ENCODE data around the gene ST8SIA2.

ST8SIA2 gene

DNA sequence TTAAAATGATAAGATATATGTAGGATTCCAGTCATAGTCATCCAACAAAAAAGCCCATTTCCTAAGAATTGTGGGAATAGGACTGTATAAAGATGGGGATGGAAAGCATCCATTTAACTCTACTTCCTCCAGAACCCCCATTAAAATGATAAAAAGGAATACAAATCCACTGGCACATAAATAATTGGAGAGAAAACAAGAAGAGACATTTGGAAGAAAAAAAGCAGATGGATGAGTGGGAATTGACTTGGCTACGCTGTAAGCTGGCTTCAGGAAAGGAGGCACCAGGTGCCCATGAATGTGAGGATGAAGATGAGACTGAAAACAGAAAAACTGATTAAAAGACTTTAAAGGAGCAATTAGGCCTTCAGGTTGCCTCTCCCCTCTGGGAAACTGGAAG, 91.8 kb downstream of the ST8SIA2 start:
- no peak for DNase-seq (ENCODE audit: low read depth in 2 of 2)

DNA sequence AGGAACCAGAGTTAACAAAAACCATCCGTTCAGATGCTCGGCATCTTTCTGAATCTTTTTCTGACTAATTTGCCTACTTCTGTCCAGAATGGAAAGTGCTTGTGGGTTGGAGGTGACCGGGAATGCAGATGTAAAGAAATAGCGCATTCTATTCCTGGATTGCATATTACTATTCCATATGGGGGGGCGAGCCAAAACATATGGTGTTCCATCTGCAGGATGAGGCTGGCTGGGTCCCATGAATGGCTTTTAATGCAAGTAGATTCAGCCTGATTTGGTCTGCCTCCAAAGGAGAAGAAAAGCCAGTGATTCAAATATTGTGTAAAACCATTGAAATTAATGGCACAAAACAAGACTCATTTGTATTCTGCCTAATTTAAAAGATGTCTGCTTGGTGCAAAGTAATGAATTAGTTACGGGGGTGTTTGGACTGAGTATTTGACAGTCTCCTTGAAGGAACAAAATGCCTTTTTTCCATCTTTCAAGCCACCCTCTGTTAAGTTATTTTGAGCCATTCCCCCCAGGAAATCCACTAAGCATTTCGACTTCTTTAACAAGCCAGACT, 99.0 kb downstream of the ST8SIA2 start:
- DNase-seq (ENCODE audit: low read depth in 2 of 2) = peak; percentile 45 to 52

DNA sequence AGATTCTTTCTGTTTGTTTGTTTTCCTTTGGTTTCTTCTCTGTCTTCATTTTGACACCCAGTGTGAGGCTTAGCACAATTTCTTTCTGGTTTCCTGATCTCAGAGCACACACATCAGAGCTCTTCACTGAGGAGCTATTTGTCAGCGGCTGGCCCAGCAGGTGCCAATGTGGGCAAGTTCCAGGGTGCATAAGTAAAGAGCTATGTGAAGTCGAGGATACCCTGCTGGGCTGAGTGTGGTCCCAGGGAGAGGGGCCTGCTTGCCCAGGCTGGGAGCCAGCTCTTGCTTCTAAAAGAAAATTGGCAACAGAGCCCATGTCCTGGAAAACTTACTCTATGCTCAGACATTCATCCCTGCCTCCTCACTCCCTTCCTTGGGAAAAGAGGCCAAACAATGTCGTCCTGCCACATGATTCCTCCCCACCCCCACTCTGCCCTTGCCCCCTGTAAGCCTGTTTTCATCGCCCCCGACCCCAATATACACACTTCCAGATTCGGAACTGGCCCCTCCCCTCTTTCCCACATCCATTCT, 101.2 kb downstream of the ST8SIA2 start:
- DNase-seq (ENCODE audit: low read depth in 2 of 2) = no peak

DNA sequence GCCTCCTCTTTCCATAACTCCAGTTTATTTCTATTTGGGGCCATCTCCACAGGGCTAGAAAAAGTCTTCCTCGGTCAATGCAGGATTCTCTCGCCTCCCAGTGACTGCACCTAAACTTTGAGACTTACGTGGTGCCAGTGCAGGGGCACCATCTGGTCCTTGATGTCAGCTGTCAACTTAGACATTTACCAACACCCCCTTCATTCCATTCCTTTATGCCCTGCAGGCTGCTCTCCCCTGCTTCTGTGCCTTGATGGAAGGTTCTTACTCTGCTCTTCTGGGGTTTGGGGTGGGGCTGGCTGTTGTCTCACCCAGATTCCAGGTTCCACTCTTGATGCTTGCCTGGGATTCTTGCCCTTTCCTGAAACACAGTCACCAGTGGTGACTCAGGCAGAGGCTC, 101.8 kb downstream of the ST8SIA2 start:
- no peak for DNase-seq (ENCODE audit: low read depth in 2 of 2)

DNA sequence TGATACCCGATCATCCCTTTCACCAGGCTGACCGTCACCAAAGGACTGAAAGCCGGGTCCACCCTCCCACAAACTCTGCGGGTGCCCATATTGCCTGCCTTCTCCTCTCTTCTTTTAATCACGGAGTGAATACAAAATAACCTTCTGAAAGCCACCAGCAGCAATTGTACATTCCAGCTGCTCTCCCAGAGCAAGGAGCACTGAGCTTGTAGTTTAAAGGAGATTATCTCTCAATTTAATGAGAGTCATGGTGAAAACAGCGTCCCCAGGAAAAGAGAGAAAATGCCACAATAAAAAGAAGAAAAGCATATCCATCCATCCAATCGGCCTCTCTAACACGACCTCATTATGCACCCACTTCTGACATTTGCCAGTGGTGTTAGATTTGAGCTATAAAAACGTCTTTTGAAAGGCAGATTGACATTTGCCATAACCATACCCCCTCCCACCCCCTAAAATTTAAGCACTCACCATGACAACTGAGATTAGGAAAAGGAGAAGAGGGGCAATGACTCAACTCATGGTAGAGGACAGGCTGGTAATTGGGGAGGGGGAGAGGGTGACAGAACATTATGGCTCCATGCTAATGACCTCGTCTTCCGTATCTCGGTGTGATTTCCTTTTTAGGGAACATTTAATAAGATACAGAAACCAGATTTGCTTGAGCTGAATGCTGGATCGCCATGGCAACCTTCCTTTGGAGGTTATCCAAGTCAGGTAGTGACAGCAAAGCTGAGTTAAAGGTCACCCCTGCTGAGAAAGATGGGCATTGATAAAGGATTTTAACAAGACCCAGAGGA, 106.2 kb downstream of the ST8SIA2 start:
- DNase-seq (ENCODE audit: low read depth in 2 of 2) = no peak

DNA sequence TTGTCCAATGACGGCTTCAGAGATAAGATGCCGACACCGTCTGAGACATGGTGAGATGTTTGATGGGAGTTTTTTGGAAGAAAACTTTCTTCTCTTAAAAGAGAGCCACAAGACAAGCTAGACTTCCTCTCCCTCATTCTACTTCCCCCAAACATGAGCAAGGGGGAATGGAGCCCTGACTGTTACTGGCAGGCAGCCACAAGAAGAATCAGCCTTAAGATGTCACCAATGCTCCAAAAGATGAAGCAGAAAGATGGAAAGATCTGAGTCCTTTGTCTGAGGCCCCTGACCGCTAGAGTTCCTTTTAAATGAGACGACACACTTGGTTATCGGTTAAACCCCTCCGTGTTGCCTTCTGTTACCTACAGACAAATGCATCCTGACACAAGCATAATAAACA, 108.7 kb downstream of the ST8SIA2 start:
- DNase-seq (ENCODE audit: low read depth in 2 of 2) = no peak

DNA sequence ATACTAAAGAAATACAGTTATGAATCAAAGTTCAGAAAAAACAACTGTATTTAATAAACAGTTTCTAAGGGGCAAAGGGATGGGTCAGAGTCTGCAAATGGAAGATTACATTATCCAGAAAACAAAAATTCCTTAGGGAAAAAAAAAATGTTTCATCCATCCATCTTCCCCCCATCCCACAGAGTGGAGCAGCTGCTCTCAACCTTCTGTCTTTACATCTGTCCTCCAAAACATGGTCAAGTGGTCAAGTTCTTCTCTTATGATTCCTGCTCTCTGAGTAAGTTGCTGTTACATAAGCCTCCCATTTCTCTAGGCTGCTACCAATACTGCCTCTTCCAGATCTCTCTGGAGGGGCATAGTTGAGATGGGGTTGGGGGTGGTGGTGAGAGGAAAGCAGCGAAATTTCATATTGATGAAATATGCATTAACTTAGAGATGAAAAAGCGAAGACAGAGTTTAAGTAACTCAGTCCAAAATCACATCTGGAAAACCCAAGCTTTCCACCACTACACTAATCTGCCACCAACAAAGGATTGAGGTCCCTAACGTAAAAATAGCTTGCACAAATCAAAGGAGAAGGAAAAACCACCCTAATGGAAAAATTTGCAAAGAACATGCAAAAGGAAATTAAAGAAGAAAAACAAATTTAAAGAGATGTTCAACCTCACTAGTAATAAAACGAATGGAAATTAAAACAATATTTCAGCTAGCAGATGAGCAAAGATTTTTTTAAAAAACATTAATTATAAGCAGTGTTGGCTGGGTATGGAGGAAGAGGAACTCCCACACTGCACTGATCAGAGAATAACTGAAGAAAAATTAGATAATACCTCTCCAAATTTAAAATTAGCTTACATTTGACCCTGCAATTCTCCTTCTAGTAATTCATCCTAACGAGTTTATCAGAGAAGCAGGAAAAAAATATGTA, 109.5 kb downstream of the ST8SIA2 start:
- no peak for DNase-seq (ENCODE audit: low read depth in 2 of 2)

DNA sequence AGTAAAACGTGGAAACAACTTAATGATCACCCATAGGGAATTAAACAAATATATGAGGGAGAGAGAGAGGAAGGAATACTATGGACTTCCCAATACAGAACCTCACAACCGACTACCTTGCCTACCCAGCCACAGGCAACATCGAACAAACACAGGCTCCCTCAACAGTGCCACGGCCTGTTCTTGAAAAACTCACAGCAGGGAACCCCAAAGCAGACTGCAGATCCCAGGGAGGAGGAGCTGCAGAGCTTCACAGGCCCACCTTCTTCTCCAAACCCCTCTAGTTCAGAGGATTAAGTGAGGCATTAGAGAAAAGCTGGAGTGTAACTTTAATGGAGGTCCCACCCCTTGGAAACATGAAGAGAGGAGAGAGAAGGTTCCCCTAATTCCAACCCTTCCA, 110.2 kb downstream of the ST8SIA2 start:
- no peak for DNase-seq (ENCODE audit: low read depth in 2 of 2)

DNA sequence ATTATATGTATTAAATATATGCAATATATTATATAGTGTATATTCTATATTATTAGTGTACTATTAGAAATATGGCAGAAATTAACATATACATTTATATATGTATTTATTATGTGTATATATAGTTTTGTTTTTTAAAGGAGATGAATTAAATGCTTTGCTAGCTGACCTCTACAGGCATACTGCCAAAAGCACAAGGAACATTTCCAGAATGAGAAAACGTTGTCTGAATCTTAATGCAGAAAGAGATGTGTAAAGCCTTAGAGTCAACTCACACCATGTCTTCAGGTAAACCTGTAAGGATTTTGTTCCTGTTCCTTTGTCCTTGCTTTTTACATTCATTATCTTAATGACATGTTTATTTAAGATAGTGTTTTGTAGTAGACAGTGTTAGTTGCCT, 111.9 kb downstream of the ST8SIA2 start:
- DNase-seq (ENCODE audit: low read depth in 2 of 2) = no peak

DNA sequence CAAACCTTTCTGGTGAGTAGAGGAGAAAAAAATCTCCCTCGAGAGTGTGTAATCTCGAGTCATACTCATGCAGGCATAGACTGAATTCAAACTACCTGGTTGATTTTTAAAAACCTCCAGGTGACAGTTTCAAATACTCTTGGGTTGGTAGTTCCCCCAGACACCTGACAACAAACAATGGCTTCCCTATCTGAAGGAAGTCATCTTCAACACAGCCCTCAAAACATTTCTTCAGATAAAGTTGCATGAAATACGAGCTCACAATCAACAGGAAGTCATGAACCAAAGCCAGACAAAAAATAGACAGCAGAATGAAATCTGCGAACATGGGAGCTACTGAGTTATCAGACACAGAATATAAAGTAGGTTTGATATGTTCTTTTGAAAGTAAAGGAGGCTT, 112.8 kb downstream of the ST8SIA2 start:
- DNase-seq (ENCODE audit: low read depth in 2 of 2) = no peak

DNA sequence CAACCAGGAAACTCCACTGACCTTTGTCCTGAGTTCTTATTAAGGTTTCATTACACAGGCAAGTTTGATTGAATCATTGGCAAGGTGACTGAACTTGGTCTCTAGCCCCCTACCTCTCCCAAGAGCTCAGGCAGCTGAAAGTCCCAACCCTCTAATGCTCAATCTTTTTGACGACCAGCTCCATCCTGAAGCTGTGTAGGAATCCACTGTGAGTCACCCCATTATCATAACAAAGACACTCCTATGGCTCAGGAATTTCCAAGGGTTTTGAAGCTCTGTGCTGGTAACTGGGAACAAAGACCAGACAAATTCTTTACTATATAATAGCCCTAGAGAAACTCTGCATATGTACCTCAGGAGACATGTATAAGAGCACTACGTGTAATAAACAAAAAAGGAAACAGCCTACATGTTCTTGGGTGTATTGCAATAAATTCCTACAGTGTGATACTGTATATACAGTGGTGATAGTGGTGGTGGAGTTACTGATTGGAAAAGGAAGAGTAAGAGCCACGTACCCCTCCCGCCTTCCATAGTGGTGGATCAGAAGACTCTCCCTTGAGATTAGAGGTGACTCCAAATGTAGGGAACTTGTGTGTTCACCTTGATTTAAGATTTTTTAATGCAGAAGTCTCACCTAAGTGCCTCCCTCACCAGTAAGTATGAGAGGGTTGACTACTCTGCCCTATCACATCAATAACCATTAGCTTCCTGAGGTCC, 116.6 kb downstream of the ST8SIA2 start:
- DNase-seq (ENCODE audit: low read depth in 2 of 2) = no peak
